Chondrocyte (in vitro differentiated cells): ENCODE results near the gene CEP104. TPM values are rescaled to one million over a fixed set of nuclear protein-coding genes. Genes with fewer than 3 reads are reported as not detected.

Experiments used
- DNase-seq: peaks from one replicate; pipeline ENCODE4 v3.0.0; 2021; ENCODE audit warnings: mixed read lengths, low spot score
- H3K27ac Mint-ChIP-seq: one replicate; pipeline ENCODE4 v1.8.0; 2021; ENCODE audit warnings: mild to moderate bottlenecking, moderate library complexity, mixed read lengths; ENCODE audit not compliant: unreplicated experiment
- H3K27me3 Mint-ChIP-seq: 2 replicates; pipeline ENCODE4 v1.8.0; 2021; ENCODE audit warnings: low read depth, mixed read lengths
- H3K36me3 Mint-ChIP-seq: 2 replicates; pipeline ENCODE4 v1.8.0; 2021; ENCODE audit warnings: low read depth, mixed read lengths
- H3K4me1 Mint-ChIP-seq: 2 replicates; pipeline ENCODE4 v1.8.0; 2021; ENCODE audit warnings: low read depth, mild to moderate bottlenecking, mixed read lengths
- H3K4me3 Mint-ChIP-seq: one replicate; pipeline ENCODE4 v1.8.0; 2021; ENCODE audit warnings: mild to moderate bottlenecking, moderate library complexity, mixed read lengths; ENCODE audit not compliant: unreplicated experiment
- H3K9me3 Mint-ChIP-seq: 2 replicates; pipeline ENCODE4 v1.8.0; 2021; ENCODE audit warnings: low read depth, mixed read lengths
- CTCF ChIP-seq: fragments of 200-600 bp; sonication (generic); IDR thresholded peaks from 2 replicates; pipeline ENCODE4 v1.5.0; 2021; ENCODE audit warnings: antibody characterized with exemption, mild to moderate bottlenecking, moderate library complexity
- total RNA-seq: library from RNA; stranded (reverse); gene quantifications from 3 replicates; pipeline ENCODE4 v1.2.1, GENCODE V29; 2021

Gene CEP104
- total RNA-seq, 1 donor from 2014 or later: 37.4 TPM

- no peaks in the 10 kb centered on the region for H3K4me1 Mint-ChIP-seq
- H3K9me3 Mint-ChIP-seq: no peaks in the 10 kb centered on the region
- DNase-seq: no peak
- H3K27me3 Mint-ChIP-seq: no peaks in the 10 kb centered on the region
- H3K4me3 Mint-ChIP-seq: no peak overlapping the region
- peaks cover 42% of the 10 kb centered on the region for H3K36me3 Mint-ChIP-seq
- no peak overlapping the region for H3K27ac Mint-ChIP-seq
- TF ChIP-seq CTCF: no peak
Observed at GRCh38 chr1:3825356-3825755, 31.7 kb downstream of the CEP104 start.

- H3K36me3 Mint-ChIP-seq: peaks cover 43% of the 10 kb centered on the region
- peaks cover 6% of the 10 kb centered on the region for H3K4me1 Mint-ChIP-seq
- DNase-seq: no peak
- TF ChIP-seq CTCF: no peak
- no peak overlapping the region for H3K27ac Mint-ChIP-seq
- no peak overlapping the region for H3K4me3 Mint-ChIP-seq
- no peaks in the 10 kb centered on the region for H3K9me3 Mint-ChIP-seq
- no peaks in the 10 kb centered on the region for H3K27me3 Mint-ChIP-seq
Observed at GRCh38 chr1:3824650-3825049, 32.4 kb downstream of the CEP104 start.

- Mint-ChIP-seq H3K4me3 (no peak overlapping the region), H3K36me3 (peaks cover 33% of the 10 kb centered on the region), H3K9me3 (no peaks in the 10 kb centered on the region), H3K27ac (no peak overlapping the region), H3K4me1 (peaks cover 13% of the 10 kb centered on the region), H3K27me3 (no peaks in the 10 kb centered on the region)
- no peak for TF ChIP-seq CTCF
- no peak for DNase-seq
Observed at GRCh38 chr1:3822421-3822820, 34.6 kb downstream of the CEP104 start.

- peaks cover 13% of the 10 kb centered on the region for H3K4me1 Mint-ChIP-seq
- DNase-seq: no peak
- no peaks in the 10 kb centered on the region for H3K9me3 Mint-ChIP-seq
- no peak overlapping the region for H3K27ac Mint-ChIP-seq
- peaks cover 34% of the 10 kb centered on the region for H3K36me3 Mint-ChIP-seq
- no peaks in the 10 kb centered on the region for H3K27me3 Mint-ChIP-seq
- no peak overlapping the region for H3K4me3 Mint-ChIP-seq
- TF ChIP-seq CTCF: no peak
Observed at GRCh38 chr1:3821908-3822307, 35.1 kb downstream of the CEP104 start.

GRCh38 chr1:3821447-3821846 is 35.6 kb downstream of the CEP104 start:
- no peak for DNase-seq
- TF ChIP-seq CTCF: no peak
- Mint-ChIP-seq H3K27me3 (no peaks in the 10 kb centered on the region), H3K4me3 (no peak overlapping the region), H3K27ac (no peak overlapping the region), H3K4me1 (peaks cover 13% of the 10 kb centered on the region), H3K9me3 (no peaks in the 10 kb centered on the region), H3K36me3 (peaks cover 37% of the 10 kb centered on the region)
